ENCODE results near the gene TOX3.

Gene TOX3

GRCh38 chr16:52389045-52389444 lies 157.9 kb downstream of the TOX3 start:
- no peaks in the 10 kb centered on the region for H3K9me3 ChIP-seq (ENCODE audit: control insufficient read depth, low read length)
- no peak overlapping the region for H3K4me3 ChIP-seq (ENCODE audit: insufficient read depth, low read depth, low read length, poor library complexity, severe bottlenecking)
- no peaks in the 10 kb centered on the region for H3K36me3 ChIP-seq (ENCODE audit: control insufficient read depth, insufficient read depth, low read length)
- H3K27me3 ChIP-seq (replicated peaks; ENCODE audit: control insufficient read depth, insufficient read depth, low read length, poor library complexity, severe bottlenecking): no peaks in the 10 kb centered on the region
- DNase-seq: no peak
- no peaks in the 10 kb centered on the region for H3K4me1 ChIP-seq (ENCODE audit: control insufficient read depth, insufficient read depth, low read length, poor library complexity, severe bottlenecking)
- no peak overlapping the region for H3K27ac ChIP-seq (ENCODE audit: insufficient read depth, low read length, poor library complexity, severe bottlenecking)

All from effector memory CD4-positive, alpha-beta T cell (primary cell).